ENCODE measurements around the gene GRIN3B. TPM values are rescaled to one million over a fixed set of nuclear protein-coding genes. Genes with fewer than 3 reads are reported as not detected.

The GRIN3B gene
- total and polyA plus RNA-seq, 2 donors (not counting 1 experiment from before 2014, with no cell fraction given), result 0.10 to 0.42 TPM

DNA sequence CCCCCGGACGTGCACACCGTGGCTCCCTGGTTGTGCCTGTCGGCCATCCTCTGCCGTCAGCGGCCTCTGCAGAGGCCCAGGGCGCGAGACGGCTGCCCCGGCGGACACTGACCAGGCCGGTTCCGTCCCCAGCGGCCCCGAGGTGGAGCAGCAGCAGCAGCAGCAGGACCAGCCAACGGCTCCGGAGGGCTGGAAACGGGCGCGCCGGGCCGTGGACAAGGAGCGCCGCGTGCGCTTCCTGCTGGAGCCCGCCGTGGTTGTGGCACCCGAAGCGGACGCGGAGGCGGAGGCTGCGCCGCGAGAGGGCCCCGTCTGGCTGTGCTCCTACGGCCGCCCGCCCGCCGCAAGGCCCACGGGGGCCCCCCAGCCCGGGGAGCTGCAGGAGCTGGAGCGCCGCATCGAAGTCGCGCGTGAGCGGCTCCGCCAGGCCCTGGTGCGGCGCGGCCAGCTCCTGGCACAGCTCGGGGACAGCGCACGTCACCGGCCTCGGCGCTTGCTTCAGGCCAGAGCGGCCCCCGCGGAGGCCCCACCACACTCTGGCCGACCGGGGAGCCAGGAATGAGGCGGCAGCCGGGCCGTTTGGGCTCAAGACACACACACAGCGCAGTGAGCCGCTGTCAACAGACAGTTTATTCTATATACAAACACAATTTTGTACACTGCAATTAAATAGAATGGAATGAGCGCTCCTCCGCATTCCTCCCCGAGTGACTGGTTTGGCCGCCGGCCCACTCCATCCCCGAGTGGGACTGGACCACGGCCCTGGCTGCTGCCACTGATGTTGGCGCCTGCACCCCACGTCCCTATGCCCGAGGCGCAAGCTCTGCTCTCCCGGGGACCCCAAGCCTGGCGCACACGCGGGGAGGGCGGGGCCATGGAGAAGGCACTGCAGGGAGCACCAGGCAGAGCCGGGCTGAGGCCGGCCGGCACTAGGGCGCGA is 9.1 kb downstream of the GRIN3B start:
- peaks cover 50% of the 10 kb centered on the region for H4K20me1 ChIP-seq (ENCODE audit: control insufficient read depth, insufficient read depth, low read length, poor library complexity, severe bottlenecking)
- no peak overlapping the region for H3K27ac ChIP-seq (ENCODE audit: low read length in 2 of 2)
- peaks cover 22% of the 10 kb centered on the region for H3K79me2 ChIP-seq (ENCODE audit: control insufficient read depth, insufficient read depth, low read length)
- no peaks in the 10 kb centered on the region for H3K4me1 ChIP-seq (ENCODE audit: control insufficient read depth in 2 of 2, insufficient read depth in 2 of 2, low read length in 2 of 2)
- H3K9ac ChIP-seq (ENCODE audit: low read length), result no peak overlapping the region
- no peaks in the 10 kb centered on the region for H3K9me3 ChIP-seq (ENCODE audit: control extremely low read depth in 1 of 3, control insufficient read depth in 2 of 3, insufficient read depth in 1 of 3, low read length in 2 of 3)
- intact Hi-C loops (cut with micrococcal nuclease), result no loop called here
- Mint-ChIP-seq H3K4me3 (no peak overlapping the region), H3K4me1 (peaks cover 5% of the 10 kb centered on the region), H3K27me3 (no peaks in the 10 kb centered on the region), H3K27ac (no peak overlapping the region), H3K9me3 (ENCODE audit: insufficient read depth) (no peaks in the 10 kb centered on the region)
- TF ChIP-seq EZH2 (IDR thresholded peaks at IDR 0.05; ENCODE audit: borderline replicate concordance, insufficient read depth, low read depth, low read length, poor library complexity, severe bottlenecking), result no peak
- TF ChIP-seq, protein P1, sequence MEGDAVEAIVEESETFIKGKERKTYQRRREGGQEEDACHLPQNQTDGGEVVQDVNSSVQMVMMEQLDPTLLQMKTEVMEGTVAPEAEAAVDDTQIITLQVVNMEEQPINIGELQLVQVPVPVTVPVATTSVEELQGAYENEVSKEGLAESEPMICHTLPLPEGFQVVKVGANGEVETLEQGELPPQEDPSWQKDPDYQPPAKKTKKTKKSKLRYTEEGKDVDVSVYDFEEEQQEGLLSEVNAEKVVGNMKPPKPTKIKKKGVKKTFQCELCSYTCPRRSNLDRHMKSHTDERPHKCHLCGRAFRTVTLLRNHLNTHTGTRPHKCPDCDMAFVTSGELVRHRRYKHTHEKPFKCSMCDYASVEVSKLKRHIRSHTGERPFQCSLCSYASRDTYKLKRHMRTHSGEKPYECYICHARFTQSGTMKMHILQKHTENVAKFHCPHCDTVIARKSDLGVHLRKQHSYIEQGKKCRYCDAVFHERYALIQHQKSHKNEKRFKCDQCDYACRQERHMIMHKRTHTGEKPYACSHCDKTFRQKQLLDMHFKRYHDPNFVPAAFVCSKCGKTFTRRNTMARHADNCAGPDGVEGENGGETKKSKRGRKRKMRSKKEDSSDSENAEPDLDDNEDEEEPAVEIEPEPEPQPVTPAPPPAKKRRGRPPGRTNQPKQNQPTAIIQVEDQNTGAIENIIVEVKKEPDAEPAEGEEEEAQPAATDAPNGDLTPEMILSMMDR (IDR thresholded peaks at IDR 0.05), result no peak
- CTCF ChIA-PET, result interaction anchor here (0.9 kb wide), 1 partner anchor 48 kb away, joined by 3 read pairs; no protein-coding TSS in a partner anchor
- H3K27me3 ChIP-seq (replicated peaks in 1 of 4; ENCODE audit: control extremely low read depth in 1 of 4, control insufficient read depth in 3 of 4, insufficient read depth in 4 of 4, low read length in 3 of 4), result no peaks in the 10 kb centered on the region
- H3K36me3 ChIP-seq (replicated peaks in 1 of 2; ENCODE audit: control extremely low read depth in 1 of 2, control insufficient read depth in 1 of 2, extremely low read depth in 1 of 2, insufficient read depth in 2 of 2, low read length in 1 of 2), result peaks cover 0 to 32% of the 10 kb centered on the region in 2 experiments
- H2AFZ ChIP-seq (ENCODE audit: insufficient read depth, low read depth, low read length, poor library complexity, severe bottlenecking), result no peak overlapping the region
- POLR2A ChIA-PET, result interaction anchor here (0.6 to 1.0 kb wide), 4 partner anchors 7 to 208 kb away, joined by 3 to 4 read pairs (median 4); no protein-coding TSS in a partner anchor
- DNase-seq, result no peak
- H3K4me3 ChIP-seq (ENCODE audit: control extremely low read depth in 1 of 5, extremely low read depth in 1 of 5, insufficient read depth in 1 of 5, low read depth in 2 of 5, low read length in 4 of 5), result no peak overlapping the region
- 84% methylated on average over 88 of the region's 92 CpGs for WGBS (ENCODE audit: insufficient coverage)
- no peak for ATAC-seq (ENCODE audit: low read depth)
- H3K4me2 ChIP-seq (replicated peaks; ENCODE audit: low read depth, low read length, poor library complexity, severe bottlenecking), result no peak overlapping the region

Data from B cell (primary cell).